Heart left ventricle (tissue), 13 donors: Measurements from ENCODE around the gene GDF2.

Source experiments
- CTCF ChIP-seq, 12 donors: fragments of 200-600 bp; sonication (generic) in 4 of 12; IDR thresholded peaks; one replicate each; pipeline versions ENCODE4 v1.5.0 to v1.8.0; 2018 to 2022; ENCODE audit warnings: antibody characterized with exemption in 12 of 12, mild to moderate bottlenecking in 5 of 12
- POLR2A ChIP-seq, 2 donors: fragments of 450-650 bp; IDR thresholded peaks; one replicate each; pipeline ENCODE4 v1.6.1; 2017; ENCODE audit warnings: antibody characterized with exemption in 2 of 2, mild to moderate bottlenecking in 2 of 2, moderate library complexity in 2 of 2
- donor health status: ischemic (EF 13 %, LVEDD 7.1; RV severe dilation, severe dysfunction).
- donor health status: DM: no; HTN: yes; CAD: no.
- donor health status: DM: no; HTN: no; CAD: no.
- donor health status: ischemic (EF 25% LVEDD 6.9; RV normal size, moderate dysfunction).
- donor health status: ischemic (EF 25% LVEDD 5.7; RV mildly dilated, moderate dysfunction).
- donor health status: ischemic (EF 35%, LVEDD 5.7; RV mildly dilated, moderate dysfunction).
- donor health status: nonischemic (EF 11% LVEDD 7.7; RV severe dilation, severe dysfunction).
- donor health status: DM: yes; HTN: yes; CAD: no.
- donor health status: PGD.
- donor health status: ischemic (EF 29% LVEDD 5.4; RV normal size, mild dysfunction).
- donor health status: nonischemic (EF 23%, LVEDD 6.1; RV moderate dilation, normal function).

DNA sequence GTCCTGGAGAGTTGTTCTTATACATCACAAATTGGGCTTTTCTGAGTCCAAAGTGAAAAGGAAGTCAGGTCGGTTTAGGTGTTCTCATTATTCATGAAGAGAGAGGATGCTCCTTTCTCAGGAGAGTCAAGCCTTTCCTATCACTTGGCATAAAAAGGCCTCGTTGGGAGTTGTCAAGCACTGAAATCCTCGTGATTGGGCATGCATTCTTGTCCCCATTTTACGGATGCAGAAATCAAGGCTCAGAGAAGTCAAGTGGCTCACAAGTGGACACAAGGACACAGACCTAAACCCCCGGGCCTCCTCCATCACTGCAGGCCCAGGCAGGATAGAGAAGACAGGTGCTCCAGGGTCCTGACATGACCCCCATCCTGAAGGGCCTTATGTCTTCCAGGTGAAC is 34.5 kb downstream of the GDF2 start:
- TF ChIP-seq CTCF (IDR thresholded peaks at IDR 0.05) (no peak), POLR2A (IDR thresholded peaks at IDR 0.05) (no peak)
